Measurements from ENCODE around the gene C11orf97.

DNA sequence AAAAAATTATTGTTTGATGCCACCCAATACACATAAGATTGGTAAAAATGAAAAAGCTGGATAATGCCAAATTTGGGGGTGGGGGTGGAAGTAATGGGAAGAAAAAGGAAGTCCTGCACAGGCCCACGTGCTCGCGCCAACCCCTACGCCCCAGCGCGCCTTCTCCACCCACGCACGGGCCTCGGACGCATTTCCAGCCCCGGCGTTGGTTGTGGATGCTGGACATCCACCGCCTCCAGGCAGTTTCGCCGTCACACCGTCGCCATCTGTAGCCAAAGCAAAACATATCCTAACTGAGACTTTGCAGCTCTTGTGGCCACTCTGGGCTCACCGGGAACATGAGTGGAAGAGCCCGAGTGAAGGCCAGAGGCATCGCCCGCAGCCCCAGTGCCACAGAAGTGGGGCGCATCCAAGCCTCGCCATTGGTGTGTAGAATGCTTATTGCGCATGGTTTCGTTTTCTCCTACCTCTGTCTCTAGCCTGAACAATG is 55.0 kb downstream of the C11orf97 start, which contains the start of gene PIWIL4:
- TF ChIP-seq, protein P1, sequence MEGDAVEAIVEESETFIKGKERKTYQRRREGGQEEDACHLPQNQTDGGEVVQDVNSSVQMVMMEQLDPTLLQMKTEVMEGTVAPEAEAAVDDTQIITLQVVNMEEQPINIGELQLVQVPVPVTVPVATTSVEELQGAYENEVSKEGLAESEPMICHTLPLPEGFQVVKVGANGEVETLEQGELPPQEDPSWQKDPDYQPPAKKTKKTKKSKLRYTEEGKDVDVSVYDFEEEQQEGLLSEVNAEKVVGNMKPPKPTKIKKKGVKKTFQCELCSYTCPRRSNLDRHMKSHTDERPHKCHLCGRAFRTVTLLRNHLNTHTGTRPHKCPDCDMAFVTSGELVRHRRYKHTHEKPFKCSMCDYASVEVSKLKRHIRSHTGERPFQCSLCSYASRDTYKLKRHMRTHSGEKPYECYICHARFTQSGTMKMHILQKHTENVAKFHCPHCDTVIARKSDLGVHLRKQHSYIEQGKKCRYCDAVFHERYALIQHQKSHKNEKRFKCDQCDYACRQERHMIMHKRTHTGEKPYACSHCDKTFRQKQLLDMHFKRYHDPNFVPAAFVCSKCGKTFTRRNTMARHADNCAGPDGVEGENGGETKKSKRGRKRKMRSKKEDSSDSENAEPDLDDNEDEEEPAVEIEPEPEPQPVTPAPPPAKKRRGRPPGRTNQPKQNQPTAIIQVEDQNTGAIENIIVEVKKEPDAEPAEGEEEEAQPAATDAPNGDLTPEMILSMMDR (IDR thresholded peaks at IDR 0.05), result no peak
- no peak for TF ChIP-seq EZH2 (IDR thresholded peaks at IDR 0.05; ENCODE audit: borderline replicate concordance, insufficient read depth, low read depth, low read length, poor library complexity, severe bottlenecking)
